Prostate gland (tissue), 2 donors: Measurements from ENCODE around the gene SPOP.

Experiments
- CTCF ChIP-seq, 4 experiments: fragments of 200-600 bp in 2 of 4; fragments of 450-650 bp in 2 of 4; sonication (generic) in 2 of 4; IDR thresholded peaks; 1 replicate in 3 of 4; 2 replicates in 1 of 4; pipeline ENCODE4 v1.5.1; 2016 to 2019; ENCODE audit warnings: antibody characterized with exemption in 4 of 4, mild to moderate bottlenecking in 2 of 4, moderate library complexity in 2 of 4
- POLR2A ChIP-seq: fragments of 450-650 bp; IDR thresholded peaks from one replicate; pipeline ENCODE4 v1.6.1; 2016; ENCODE audit warnings: antibody characterized with exemption, mild to moderate bottlenecking

GRCh38 chr17:49587366-49588073, 90.4 kb downstream of the SPOP start:
- TF ChIP-seq POLR2A, result no peak
- TF ChIP-seq CTCF (IDR thresholded peaks at IDR 0.05), result no peak
